ENCODE data around the gene SNN.

SNN gene

GRCh38 chr16:11667824-11668622 is at the start of gene SNN:
TSS of gene SNN (plus strand) at chr16:11668455. CDS start at chr16:11676060, 7,605 bp downstream.
- peak; percentile 65 for DNase-seq

GRCh38 chr16:11619327-11619851 is 48.9 kb upstream of the SNN start:
- DNase-seq = no peak

- DNase-seq = no peak
Measured at GRCh38 chr16:11620243-11621003, 47.8 kb upstream of the SNN start.

GRCh38 chr16:11621539-11621919 is 46.7 kb upstream of the SNN start:
- no peak for DNase-seq

- no peak for DNase-seq
Measured at GRCh38 chr16:11621920-11622651, 46.2 kb upstream of the SNN start.

GRCh38 chr16:11624205-11624604 is 44.0 kb upstream of the SNN start:
- no peak for DNase-seq

- DNase-seq = no peak
Measured at GRCh38 chr16:11624636-11625607, 43.3 kb upstream of the SNN start.

- no peak for DNase-seq
Measured at GRCh38 chr16:11625769-11626168, 42.5 kb upstream of the SNN start.

GRCh38 chr16:11626657-11627291 is 41.5 kb upstream of the SNN start:
- no peak for DNase-seq

- no peak for DNase-seq
Measured at GRCh38 chr16:11627292-11627663, 41.0 kb upstream of the SNN start.

- no peak for DNase-seq
Measured at GRCh38 chr16:11627822-11628457, 40.3 kb upstream of the SNN start.

GRCh38 chr16:11629071-11630030 is 38.9 kb upstream of the SNN start:
- no peak for DNase-seq

- DNase-seq = no peak
Measured at GRCh38 chr16:11630046-11630767, 38.0 kb upstream of the SNN start.

- DNase-seq = no peak
Measured at GRCh38 chr16:11630768-11631056, 37.5 kb upstream of the SNN start.

- DNase-seq = no peak
Measured at GRCh38 chr16:11631214-11631613, 37.0 kb upstream of the SNN start.

GRCh38 chr16:11632455-11632939 is 35.8 kb upstream of the SNN start:
- DNase-seq = peak; percentile 79

- DNase-seq = no peak
Measured at GRCh38 chr16:11633113-11633512, 35.1 kb upstream of the SNN start.

GRCh38 chr16:11634312-11634711 is 33.9 kb upstream of the SNN start:
- DNase-seq = no peak

- no peak for DNase-seq
Measured at GRCh38 chr16:11635113-11635652, 33.1 kb upstream of the SNN start.

Measured in amniotic stem cell (primary cell).